A673 (cell line): Measurements from ENCODE around the gene NRM.
"Not testable (repeated sequence)": the region's sequence is repeated elsewhere in the genome, so short reads cannot be mapped to it uniquely, and the experiment has no call there.

Source experiments
- EZH2 ChIP-seq: fragments of 200-600 bp; sonication (generic); IDR thresholded peaks from 2 replicates; pipeline ENCODE4 v1.6.1; 2017; ENCODE audit warnings: borderline replicate concordance, low read depth, mild to moderate bottlenecking, mixed read lengths, antibody characterized with exemption, low read length; ENCODE audit not compliant: poor library complexity, severe bottlenecking
- TF ChIP-seq, protein P1 (sequence below): fragments of 300-800, 200-600 bp; sonication (generic); conservative IDR thresholded peaks from 2 replicates; pipeline ENCODE4 v1.5.1; 2017; ENCODE audit warnings: low read depth, mild to moderate bottlenecking, antibody characterized with exemption, low read length, moderate library complexity, mixed read lengths

DNA sequence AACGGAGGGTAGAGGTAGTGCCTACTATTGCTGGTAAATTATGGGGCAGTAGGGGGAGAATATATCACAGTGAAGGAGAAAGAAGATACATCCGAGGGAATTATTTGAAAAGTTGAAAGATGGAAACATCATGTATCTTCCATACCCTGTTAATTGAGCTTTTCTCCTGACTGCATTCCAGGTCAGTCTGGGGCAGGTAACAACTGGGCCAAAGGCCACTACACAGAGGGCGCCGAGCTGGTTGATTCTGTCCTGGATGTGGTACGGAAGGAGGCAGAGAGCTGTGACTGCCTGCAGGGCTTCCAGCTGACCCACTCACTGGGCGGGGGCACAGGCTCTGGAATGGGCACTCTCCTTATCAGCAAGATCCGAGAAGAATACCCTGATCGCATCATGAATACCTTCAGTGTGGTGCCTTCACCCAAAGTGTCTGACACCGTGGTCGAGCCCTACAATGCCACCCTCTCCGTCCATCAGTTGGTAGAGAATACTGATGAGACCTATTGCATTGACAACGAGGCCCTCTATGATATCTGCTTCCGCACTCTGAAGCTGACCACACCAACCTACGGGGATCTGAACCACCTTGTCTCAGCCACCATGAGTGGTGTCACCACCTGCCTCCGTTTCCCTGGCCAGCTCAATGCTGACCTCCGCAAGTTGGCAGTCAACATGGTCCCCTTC lies 32.5 kb upstream of the NRM start:
- TF ChIP-seq, protein P1, sequence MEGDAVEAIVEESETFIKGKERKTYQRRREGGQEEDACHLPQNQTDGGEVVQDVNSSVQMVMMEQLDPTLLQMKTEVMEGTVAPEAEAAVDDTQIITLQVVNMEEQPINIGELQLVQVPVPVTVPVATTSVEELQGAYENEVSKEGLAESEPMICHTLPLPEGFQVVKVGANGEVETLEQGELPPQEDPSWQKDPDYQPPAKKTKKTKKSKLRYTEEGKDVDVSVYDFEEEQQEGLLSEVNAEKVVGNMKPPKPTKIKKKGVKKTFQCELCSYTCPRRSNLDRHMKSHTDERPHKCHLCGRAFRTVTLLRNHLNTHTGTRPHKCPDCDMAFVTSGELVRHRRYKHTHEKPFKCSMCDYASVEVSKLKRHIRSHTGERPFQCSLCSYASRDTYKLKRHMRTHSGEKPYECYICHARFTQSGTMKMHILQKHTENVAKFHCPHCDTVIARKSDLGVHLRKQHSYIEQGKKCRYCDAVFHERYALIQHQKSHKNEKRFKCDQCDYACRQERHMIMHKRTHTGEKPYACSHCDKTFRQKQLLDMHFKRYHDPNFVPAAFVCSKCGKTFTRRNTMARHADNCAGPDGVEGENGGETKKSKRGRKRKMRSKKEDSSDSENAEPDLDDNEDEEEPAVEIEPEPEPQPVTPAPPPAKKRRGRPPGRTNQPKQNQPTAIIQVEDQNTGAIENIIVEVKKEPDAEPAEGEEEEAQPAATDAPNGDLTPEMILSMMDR: not testable (repeated sequence)
- TF ChIP-seq EZH2: not testable (repeated sequence)
